OCI-LY7 (cell line): ENCODE data around the gene TYW5. TPM values are rescaled to one million over a fixed set of nuclear protein-coding genes. Genes with fewer than 3 reads are reported as not detected.
A peak's percentile ranks its signal among the peaks of the same experiment; 100 is the strongest.

Experiments
- BruUV-seq: library from RNA; stranded (reverse); fragments of 400-500 nt; replicated peaks from 2 replicates; lab custom pipeline; 2021; lab: Mats Ljungman, UMichigan
- CTCF ChIA-PET: fragments of 300-600 bp; sonication (Branson Sonifier 250); formaldehyde crosslinking; loops from one replicate; lab custom pipeline; 2022; ENCODE audit warnings: antibody characterized with exemption; ENCODE audit not compliant: unreplicated experiment; lab: Charles Lee
- POLR2A ChIA-PET: fragments of 300-600 bp; sonication (Branson Sonifier 250); formaldehyde crosslinking; loops from one replicate; lab custom pipeline; 2022; ENCODE audit warnings: antibody characterized with exemption; lab: Charles Lee
- DNase-seq: peaks from one replicate; pipeline ENCODE4 v3.0.0-alpha.2; 2015; ENCODE audit warnings: low spot score
- H2AFZ ChIP-seq: fragments of 200-600 bp; sonication (generic), shearing (Covaris generic); 2 replicates; pipeline ENCODE4 v1.6.1; 2014; ENCODE audit warnings: mild to moderate bottlenecking, antibody characterized with exemption, low read length, moderate library complexity
- H3K27ac ChIP-seq: fragments of 200-600 bp; sonication (generic); 2 replicates; pipeline ENCODE4 v1.5.1; 2014; ENCODE audit warnings: mixed run types, low read depth, mild to moderate bottlenecking, moderate library complexity, low read length, inconsistent platforms; ENCODE audit not compliant: poor library complexity, severe bottlenecking
- H3K36me3 ChIP-seq: fragments of 200-600 bp; sonication (generic); 2 replicates; pipeline ENCODE4 v1.6.1; 2014; ENCODE audit warnings: mild to moderate bottlenecking, antibody characterized with exemption, low read length, moderate library complexity, mixed read lengths; ENCODE audit not compliant: insufficient read depth
- H3K4me1 ChIP-seq: fragments of 200-600 bp; sonication (generic); 2 replicates; pipeline ENCODE4 v1.5.1; 2014; ENCODE audit warnings: mild to moderate bottlenecking, low read length; ENCODE audit not compliant: insufficient read depth, poor library complexity, severe bottlenecking
- H3K4me2 ChIP-seq: fragments of 200-600 bp; sonication (generic); 2 replicates; pipeline ENCODE4 v1.6.1; 2014; ENCODE audit warnings: mild to moderate bottlenecking, low read length
- H3K4me3 ChIP-seq: fragments of 200-600 bp; sonication (generic); 2 replicates; pipeline ENCODE4 v1.5.1; 2014; ENCODE audit warnings: mild to moderate bottlenecking, low read depth, low read length; ENCODE audit not compliant: poor library complexity, severe bottlenecking
- H3K79me2 ChIP-seq: fragments of 200-600 bp; sonication (generic); 2 replicates; pipeline ENCODE4 v1.6.1; 2016; ENCODE audit warnings: low read depth, mild to moderate bottlenecking, low read length, moderate library complexity, mixed read lengths; ENCODE audit not compliant: insufficient read depth
- H3K9me2 ChIP-seq: fragments of 200-600 bp; sonication (generic); 2 replicates; pipeline ENCODE4 v1.6.1; 2016; ENCODE audit warnings: mild to moderate bottlenecking, low read length, mixed read lengths; ENCODE audit not compliant: insufficient read depth
- H3K9me3 ChIP-seq: fragments of 200-600 bp; sonication (generic); 2 replicates; pipeline ENCODE4 v1.6.1; 2014; ENCODE audit warnings: mild to moderate bottlenecking, mixed run types, low read length, mixed read lengths
- H4K20me1 ChIP-seq: fragments of 200-600 bp; sonication (generic); 2 replicates; pipeline ENCODE4 v1.6.1; 2014; ENCODE audit warnings: mild to moderate bottlenecking, antibody characterized with exemption, low read length, moderate library complexity, mixed read lengths; ENCODE audit not compliant: insufficient read depth
- EZH2phosphoT487 ChIP-seq: fragments of 200-600 bp; sonication (generic); IDR thresholded peaks from 2 replicates; pipeline ENCODE4 v1.6.1; 2018; ENCODE audit warnings: low read depth, borderline replicate concordance, mild to moderate bottlenecking, mixed run types, antibody characterized with exemption, low read length, moderate library complexity, mixed read lengths
- intact Hi-C: fragments of 100-400 bp; cut with micrococcal nuclease; formaldehyde crosslinking; loops from one replicate; pipeline ENCODE4 v1.10.0; 2022; ENCODE audit not compliant: unreplicated experiment
- total RNA-seq, 2 experiments: library from RNA; depleted of rRNA in 1 of 2; stranded (reverse); fragments of >200 nt in 1 of 2; shearing (Covaris generic) in 1 of 2; gene quantifications; 2 replicates each; pipeline ENCODE4 v1.2.3, GENCODE V29; 2014 to 2022
- TF ChIP-seq, protein P1 (sequence below): fragments of 200-600 bp; sonication (generic); conservative IDR thresholded peaks from 2 replicates; pipeline ENCODE4 v1.5.1; 2014; ENCODE audit warnings: mild to moderate bottlenecking, antibody characterized with exemption, low read length, moderate library complexity, mixed read lengths

TYW5 gene
- total RNA-seq, 2 experiments from 2014 or later = 7.1 to 8.9 TPM

- POLR2A ChIA-PET = interaction anchor here (1.0 kb wide), 1 partner anchor 552 kb away, joined by 3 read pairs; the partner anchor contains the start of gene KCTD18
- CTCF ChIA-PET = no interaction called here
- Histone ChIP-seq H3K4me1 (peaks cover 29% of the 10 kb centered on the region), H2AFZ (no peak overlapping the region), H3K9me3 (no peaks in the 10 kb centered on the region), H3K36me3 (peaks cover 52% of the 10 kb centered on the region), H3K4me3 (peak overlapping the region; percentile 6), H4K20me1 (no peaks in the 10 kb centered on the region), H3K9me2 (no peaks in the 10 kb centered on the region), H3K79me2 (peaks cover 55% of the 10 kb centered on the region), H3K4me2 (peak overlapping the region; percentile 83), H3K27ac (no peak overlapping the region)
- BruUV-seq = no TSS peak
- TF ChIP-seq, protein P1, sequence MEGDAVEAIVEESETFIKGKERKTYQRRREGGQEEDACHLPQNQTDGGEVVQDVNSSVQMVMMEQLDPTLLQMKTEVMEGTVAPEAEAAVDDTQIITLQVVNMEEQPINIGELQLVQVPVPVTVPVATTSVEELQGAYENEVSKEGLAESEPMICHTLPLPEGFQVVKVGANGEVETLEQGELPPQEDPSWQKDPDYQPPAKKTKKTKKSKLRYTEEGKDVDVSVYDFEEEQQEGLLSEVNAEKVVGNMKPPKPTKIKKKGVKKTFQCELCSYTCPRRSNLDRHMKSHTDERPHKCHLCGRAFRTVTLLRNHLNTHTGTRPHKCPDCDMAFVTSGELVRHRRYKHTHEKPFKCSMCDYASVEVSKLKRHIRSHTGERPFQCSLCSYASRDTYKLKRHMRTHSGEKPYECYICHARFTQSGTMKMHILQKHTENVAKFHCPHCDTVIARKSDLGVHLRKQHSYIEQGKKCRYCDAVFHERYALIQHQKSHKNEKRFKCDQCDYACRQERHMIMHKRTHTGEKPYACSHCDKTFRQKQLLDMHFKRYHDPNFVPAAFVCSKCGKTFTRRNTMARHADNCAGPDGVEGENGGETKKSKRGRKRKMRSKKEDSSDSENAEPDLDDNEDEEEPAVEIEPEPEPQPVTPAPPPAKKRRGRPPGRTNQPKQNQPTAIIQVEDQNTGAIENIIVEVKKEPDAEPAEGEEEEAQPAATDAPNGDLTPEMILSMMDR = no peak
- TF ChIP-seq EZH2phosphoT487 = no peak
- intact Hi-C loops = no loop called here
- DNase-seq = no peak
These were observed 2.7 kb upstream of the TYW5 start for GRCh38 chr2:199958014-199958413.

GRCh38 chr2:199956062-199956380 lies 730 bp upstream of the TYW5 start:
- ChIA-PET POLR2A (interaction anchor here (0.5 to 1.4 kb wide), 5 partner anchors 28 to 1129 kb away, joined by 3 to 8 read pairs (median 4); no protein-coding TSS in a partner anchor), CTCF (no interaction called here)
- Histone ChIP-seq H3K4me3 (peak overlapping the region; percentile 92), H2AFZ (peak overlapping the region; percentile 86), H3K9me3 (no peaks in the 10 kb centered on the region), H3K79me2 (peaks cover 71% of the 10 kb centered on the region), H3K36me3 (peaks cover 42% of the 10 kb centered on the region), H4K20me1 (no peaks in the 10 kb centered on the region), H3K9me2 (no peaks in the 10 kb centered on the region), H3K4me1 (peaks cover 29% of the 10 kb centered on the region), H3K4me2 (peak overlapping the region; percentile 83), H3K27ac (peak overlapping the region; percentile 57)
- no TSS peak for BruUV-seq
- DNase-seq = peak; percentile 9
- intact Hi-C loops = no loop called here
- TF ChIP-seq, protein P1 = no peak
- no peak for TF ChIP-seq EZH2phosphoT487

GRCh38 chr2:199955007-199955338 lies 318 bp downstream of the TYW5 start:
- ChIA-PET POLR2A (no interaction called here), CTCF (interaction anchor here (0.6 kb wide), 1 partner anchor 532 kb away, joined by 3 read pairs; no protein-coding TSS in a partner anchor)
- Histone ChIP-seq H3K9me3 (no peaks in the 10 kb centered on the region), H3K9me2 (no peaks in the 10 kb centered on the region), H3K36me3 (peaks cover 40% of the 10 kb centered on the region), H3K4me3 (peak overlapping the region; percentile 92), H3K79me2 (peaks cover 80% of the 10 kb centered on the region), H3K4me1 (peaks cover 29% of the 10 kb centered on the region), H2AFZ (peak overlapping the region; percentile 86), H3K27ac (peak overlapping the region; percentile 57), H4K20me1 (no peaks in the 10 kb centered on the region), H3K4me2 (peak overlapping the region; percentile 83)
- no peak for DNase-seq
- intact Hi-C loops = loop anchor here (2.0 kb wide), 1 partner anchor 44 kb away; the partner anchor contains the start of gene C2orf69
- BruUV-seq = TSS peak; percentile 78
- TF ChIP-seq, protein P1 = no peak
- TF ChIP-seq EZH2phosphoT487 = no peak
